Neural progenitor cell (in vitro differentiated cells): Measurements from ENCODE around the gene CXCL1. TPM values are rescaled to one million over a fixed set of nuclear protein-coding genes. Genes with fewer than 3 reads are reported as not detected.

ENCODE experiments used
- DNase-seq: peaks from one replicate; pipeline ENCODE4 v3.0.0-alpha.2; 2016; ENCODE audit warnings: low spot score
- H2AFZ ChIP-seq: fragments of 200-600 bp; sonication (generic); replicated peaks from 2 replicates; pipeline ENCODE4 v1.6.1; 2016; ENCODE audit warnings: antibody characterized with exemption
- H3F3A ChIP-seq: fragments of 200-600 bp; sonication (generic); 2 replicates; pipeline ENCODE4 v1.6.1; 2016; ENCODE audit warnings: antibody characterized with exemption, low read depth
- H3K27ac ChIP-seq: fragments of 200-600 bp; sonication (generic); 2 replicates; pipeline ENCODE4 v1.5.1; 2016; ENCODE audit warnings: mild to moderate bottlenecking
- H3K27me3 ChIP-seq: fragments of 200-600 bp; sonication (generic); 2 replicates; pipeline ENCODE4 v1.6.1; 2016; ENCODE audit warnings: mild to moderate bottlenecking, moderate library complexity
- H3K36me3 ChIP-seq: fragments of 200-600 bp; sonication (generic); 2 replicates; pipeline ENCODE4 v1.5.1; 2016
- H3K4me1 ChIP-seq: fragments of 200-600 bp; sonication (generic); 2 replicates; pipeline ENCODE4 v1.6.1; 2016; ENCODE audit warnings: mixed run types
- H3K4me2 ChIP-seq: fragments of 200-600 bp; sonication (generic); 2 replicates; pipeline ENCODE4 v1.6.1; 2016
- H3K4me3 ChIP-seq: fragments of 200-600 bp; sonication (generic); 2 replicates; pipeline ENCODE4 v1.5.1; 2016
- H3K79me2 ChIP-seq: fragments of 200-600 bp; sonication (generic); 2 replicates; pipeline ENCODE4 v1.6.1; 2016; ENCODE audit warnings: low read depth
- H3K9ac ChIP-seq: fragments of 200-600 bp; sonication (generic); 2 replicates; pipeline ENCODE4 v1.6.1; 2016
- H3K9me3 ChIP-seq: fragments of 200-600 bp; sonication (generic); 2 replicates; pipeline ENCODE4 v1.5.1; 2016; ENCODE audit warnings: low read depth
- H4K20me1 ChIP-seq: fragments of 200-600 bp; sonication (generic); 2 replicates; pipeline ENCODE4 v1.6.1; 2016; ENCODE audit warnings: low read depth
- H3K27ac Mint-ChIP-seq: 3 replicates; pipeline ENCODE4 v1.8.0; 2021; ENCODE audit warnings: mixed read lengths
- H3K27me3 Mint-ChIP-seq: 2 replicates; pipeline ENCODE4 v1.8.0; 2022; ENCODE audit warnings: low read depth, mild to moderate bottlenecking, inconsistent platforms, moderate library complexity, mixed read lengths; ENCODE audit not compliant: insufficient read depth
- H3K36me3 Mint-ChIP-seq: 3 replicates; pipeline ENCODE4 v1.8.0; 2021; ENCODE audit warnings: mixed read lengths
- H3K4me1 Mint-ChIP-seq: 3 replicates; pipeline ENCODE4 v1.8.0; 2021; ENCODE audit warnings: mixed read lengths
- H3K4me3 Mint-ChIP-seq: 3 replicates; pipeline ENCODE4 v1.8.0; 2021; ENCODE audit warnings: mild to moderate bottlenecking, moderate library complexity, mixed read lengths
- H3K9me3 Mint-ChIP-seq: 3 replicates; pipeline ENCODE4 v1.8.0; 2020; ENCODE audit warnings: mixed read lengths
- CTCF ChIP-seq: fragments of 200-600 bp; sonication (generic); IDR thresholded peaks from 2 replicates; pipeline ENCODE4 v1.5.1; 2017; ENCODE audit warnings: antibody characterized with exemption, mild to moderate bottlenecking
- total RNA-seq: library from RNA; depleted of rRNA; stranded (reverse); fragments of >200 nt; gene quantifications from 2 replicates; pipeline ENCODE4 v1.2.3, GENCODE V29; 2015; ENCODE audit warnings: low replicate concordance

CXCL1 gene
- total RNA-seq, 1 donor from 2014 or later = not detected

- no peak overlapping the region for H3K4me3 ChIP-seq
- H3F3A ChIP-seq = no peaks in the 10 kb centered on the region
- no peak overlapping the region for H3K9ac ChIP-seq
- H3K4me3 Mint-ChIP-seq = no peak overlapping the region
- no peaks in the 10 kb centered on the region for H4K20me1 ChIP-seq
- no peak overlapping the region for H3K4me2 ChIP-seq
- H2AFZ ChIP-seq = no peak overlapping the region
- no peaks in the 10 kb centered on the region for H3K36me3 ChIP-seq
- H3K4me1 ChIP-seq = no peaks in the 10 kb centered on the region
- no peaks in the 10 kb centered on the region for H3K9me3 Mint-ChIP-seq
- no peaks in the 10 kb centered on the region for H3K27me3 ChIP-seq
- DNase-seq = no peak
- H3K79me2 ChIP-seq = no peaks in the 10 kb centered on the region
- H3K27ac Mint-ChIP-seq = no peak overlapping the region
- H3K9me3 ChIP-seq = no peaks in the 10 kb centered on the region
- H3K27ac ChIP-seq = no peak overlapping the region
- H3K4me1 Mint-ChIP-seq = no peaks in the 10 kb centered on the region
- TF ChIP-seq CTCF = no peak
- H3K27me3 Mint-ChIP-seq = no peaks in the 10 kb centered on the region
- no peaks in the 10 kb centered on the region for H3K36me3 Mint-ChIP-seq
Observed at GRCh38 chr4:73919691-73920090, 50.5 kb downstream of the CXCL1 start.

Other genes starting within 250 kb of the CXCL1 start
- gene RASSF6, start 249.0 kb upstream of the CXCL1 start, total RNA-seq = not detected in 2 replicates
- not detected in 2 replicates for gene CXCL8, start 128.8 kb upstream of the CXCL1 start, total RNA-seq
- 0.71 and 1.5 TPM in 2 replicates for gene CXCL6, start 32.7 kb upstream of the CXCL1 start, total RNA-seq
- not detected in 2 replicates for gene PF4V1, start 16.1 kb upstream of the CXCL1 start, total RNA-seq
- not detected in 2 replicates for gene PF4, start 112.6 kb downstream of the CXCL1 start, total RNA-seq
- not detected in 2 replicates for gene PPBP, start 118.8 kb downstream of the CXCL1 start, total RNA-seq
- gene CXCL5, start 129.3 kb downstream of the CXCL1 start, total RNA-seq = 0.12 and 0.15 TPM in 2 replicates
- gene CXCL3, start 169.3 kb downstream of the CXCL1 start, total RNA-seq = 1.5 and 2.0 TPM in 2 replicates
- gene CXCL2, start 229.8 kb downstream of the CXCL1 start, total RNA-seq = 0.15 TPM in 1 of 2 replicates, not detected in the other